ENCODE measurements around the gene KHDC1L.
"Not testable (repeated sequence)": the region's sequence is repeated elsewhere in the genome, so short reads cannot be mapped to it uniquely, and the experiment has no call there.

KHDC1L gene

GRCh38 chr6:73203098-73203497 lies 22.2 kb downstream of the KHDC1L start:
- DNase-seq, result no peak

- DNase-seq, result no peak
Measured at GRCh38 chr6:73200735-73201134, 24.6 kb downstream of the KHDC1L start.

DNA sequence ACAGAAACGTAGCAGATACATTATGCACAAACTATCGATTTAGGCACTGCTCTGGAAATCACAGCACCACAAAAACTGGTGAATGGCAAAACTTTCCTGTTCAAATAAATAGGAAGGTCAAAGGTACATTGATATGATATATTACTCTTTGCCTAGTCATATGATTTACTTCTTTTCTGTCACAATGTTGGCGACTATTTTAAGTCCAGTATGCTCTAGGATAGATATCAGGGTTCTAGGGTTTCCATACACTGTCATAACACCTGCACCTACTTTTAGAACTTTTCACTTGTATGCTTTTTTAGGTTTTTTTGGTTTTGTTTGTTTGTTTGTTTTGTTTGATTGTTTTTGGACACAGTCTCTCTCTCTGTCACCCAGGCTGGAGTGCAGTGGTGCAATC lies 25.0 kb downstream of the KHDC1L start:
- no peak for DNase-seq

GRCh38 chr6:73194744-73195143 lies 30.6 kb downstream of the KHDC1L start:
- no peak for DNase-seq

DNA sequence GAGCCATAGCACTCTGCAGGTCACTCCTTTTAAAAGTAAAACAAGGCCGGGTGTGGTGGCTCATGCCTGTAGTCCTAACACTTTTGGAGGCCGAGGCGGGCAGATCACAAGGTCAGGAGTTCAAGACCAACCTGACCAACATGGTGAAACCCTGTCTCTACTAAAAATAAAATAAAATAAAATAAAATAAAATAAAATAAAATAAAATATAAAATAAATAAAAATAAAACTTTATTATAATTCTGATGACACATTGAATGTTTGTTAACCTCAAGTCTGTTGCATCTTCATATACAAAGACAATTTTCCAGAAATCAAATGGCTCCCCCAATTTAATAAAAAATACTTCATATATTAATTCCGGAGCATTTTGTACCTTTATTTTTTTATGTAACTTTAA lies 32.0 kb downstream of the KHDC1L start:
- DNase-seq, result not testable (repeated sequence)

GRCh38 chr6:73182021-73182607 lies 43.2 kb downstream of the KHDC1L start:
- no peak for DNase-seq

- peak; percentile 42 for DNase-seq
Measured at GRCh38 chr6:73180763-73181619, 44.3 kb downstream of the KHDC1L start.

- no peak for DNase-seq
Measured at GRCh38 chr6:73180076-73180738, 45.1 kb downstream of the KHDC1L start.

- no peak for DNase-seq
Measured at GRCh38 chr6:73177221-73177944, 47.9 kb downstream of the KHDC1L start.

GRCh38 chr6:73176057-73176456 lies 49.2 kb downstream of the KHDC1L start:
- no peak for DNase-seq

DNA sequence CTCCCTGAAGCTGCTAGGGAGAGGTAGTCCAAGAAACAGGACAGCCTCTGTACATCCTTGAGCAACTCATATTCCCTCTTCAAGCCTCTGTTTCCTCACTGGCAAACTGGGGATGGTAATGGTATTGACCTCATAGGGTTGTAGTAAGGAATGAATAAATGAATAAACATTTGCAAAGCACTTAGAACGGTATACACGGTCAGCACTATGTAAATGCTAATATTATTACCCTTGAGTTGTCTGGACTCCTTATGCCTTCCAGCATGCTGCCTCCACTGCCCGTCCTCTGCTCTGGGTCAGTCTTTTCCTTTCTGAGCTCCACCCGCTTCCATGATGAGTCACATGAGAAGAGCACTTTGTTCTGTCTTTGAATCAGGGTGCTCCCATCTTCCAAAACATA lies 50.6 kb downstream of the KHDC1L start:
- no peak for DNase-seq
